Caco-2 (cell line): ENCODE measurements around the gene CALHM3. TPM values are rescaled to one million over a fixed set of nuclear protein-coding genes. Genes with fewer than 3 reads are reported as not detected.

ENCODE experiments used
- BruUV-seq: library from RNA; stranded (reverse); fragments of 400-500 nt; replicated peaks from 2 replicates; lab custom pipeline; 2021; lab: Mats Ljungman, UMichigan
- CTCF ChIA-PET: fragments of 300-600 bp; sonication (Branson Sonifier 250); formaldehyde crosslinking; loops from one replicate; lab custom pipeline; 2022; ENCODE audit warnings: antibody characterized with exemption; lab: Charles Lee
- POLR2A ChIA-PET: fragments of 300-600 bp; sonication (Branson Sonifier 250); formaldehyde crosslinking; loops from one replicate; lab custom pipeline; 2022; ENCODE audit warnings: antibody characterized with exemption; lab: Charles Lee
- DNase-seq, 2 experiments: peaks; one replicate each; pipeline versions ENCODE4 v3.0.0 to v3.0.0-alpha.2; 2020 to 2022
- H3K27me3 ChIP-seq: replicated peaks from 2 replicates; pipeline ENCODE4 v1.6.0; 2011; ENCODE audit warnings: low read length; ENCODE audit not compliant: control insufficient read depth, insufficient read depth
- H3K36me3 ChIP-seq: 2 replicates; pipeline ENCODE4 v1.5.1; 2011; ENCODE audit warnings: low read length; ENCODE audit not compliant: control insufficient read depth, insufficient read depth
- H3K4me1 ChIP-seq: fragments of 250-450 bp; sonication (Bioruptor Pico); 2 replicates; pipeline ENCODE4 v1.5.1; 2020; ENCODE audit warnings: mild to moderate bottlenecking
- H3K4me3 ChIP-seq: 2 replicates; pipeline ENCODE4 v1.5.1; 2011; ENCODE audit warnings: low read depth, mild to moderate bottlenecking, control low read depth, low read length
- H3K9me3 ChIP-seq: fragments of 250-450 bp; sonication (Bioruptor Pico); 2 replicates; pipeline ENCODE4 v1.5.1; 2020; ENCODE audit warnings: mild to moderate bottlenecking, moderate library complexity
- H3K27ac Mint-ChIP-seq: one replicate; pipeline ENCODE4 v1.8.0; 2022; ENCODE audit warnings: mixed read lengths; ENCODE audit not compliant: unreplicated experiment
- H3K27me3 Mint-ChIP-seq: one replicate; pipeline ENCODE4 v1.8.0; 2022; ENCODE audit warnings: mixed read lengths; ENCODE audit not compliant: insufficient read depth, unreplicated experiment
- H3K36me3 Mint-ChIP-seq: one replicate; pipeline ENCODE4 v1.8.0; 2022; ENCODE audit warnings: mild to moderate bottlenecking, mixed read lengths; ENCODE audit not compliant: insufficient read depth, unreplicated experiment
- H3K4me1 Mint-ChIP-seq: one replicate; pipeline ENCODE4 v1.8.0; 2022; ENCODE audit warnings: low read depth, mixed read lengths; ENCODE audit not compliant: unreplicated experiment
- H3K4me3 Mint-ChIP-seq: one replicate; pipeline ENCODE4 v1.8.0; 2022; ENCODE audit warnings: mild to moderate bottlenecking, moderate library complexity, mixed read lengths; ENCODE audit not compliant: unreplicated experiment
- H3K9me3 Mint-ChIP-seq: one replicate; pipeline ENCODE4 v1.8.0; 2022; ENCODE audit warnings: mixed read lengths; ENCODE audit not compliant: unreplicated experiment
- intact Hi-C: fragments of 100-400 bp; cut with micrococcal nuclease; formaldehyde crosslinking; loops from one replicate; pipeline ENCODE4 v1.10.0; 2022; ENCODE audit not compliant: unreplicated experiment
- total RNA-seq: library from RNA; stranded (reverse); gene quantifications from 2 replicates; pipeline ENCODE4 v1.2.3, GENCODE V29; 2022
- TF ChIP-seq, protein P1 (sequence below), 2 experiments: fragments of 200-600 bp in 1 of 2; IDR thresholded peaks; 1 replicate in 1 of 2; 2 replicates in 1 of 2; pipeline versions ENCODE4 v1.5.1 to v1.8.0; 2011 to 2022; ENCODE audit warnings: antibody characterized with exemption in 1 of 2, control low read depth in 1 of 2, inconsistent platforms in 1 of 2, low read depth in 1 of 2, low read length in 1 of 2, mild to moderate bottlenecking in 1 of 2, moderate library complexity in 1 of 2; ENCODE audit not compliant: insufficient read depth in 1 of 2, severe bottlenecking in 1 of 2, unreplicated experiment in 1 of 2

CALHM3 gene
- total RNA-seq, 1 experiment from 2014 or later = 0.18 TPM

DNA sequence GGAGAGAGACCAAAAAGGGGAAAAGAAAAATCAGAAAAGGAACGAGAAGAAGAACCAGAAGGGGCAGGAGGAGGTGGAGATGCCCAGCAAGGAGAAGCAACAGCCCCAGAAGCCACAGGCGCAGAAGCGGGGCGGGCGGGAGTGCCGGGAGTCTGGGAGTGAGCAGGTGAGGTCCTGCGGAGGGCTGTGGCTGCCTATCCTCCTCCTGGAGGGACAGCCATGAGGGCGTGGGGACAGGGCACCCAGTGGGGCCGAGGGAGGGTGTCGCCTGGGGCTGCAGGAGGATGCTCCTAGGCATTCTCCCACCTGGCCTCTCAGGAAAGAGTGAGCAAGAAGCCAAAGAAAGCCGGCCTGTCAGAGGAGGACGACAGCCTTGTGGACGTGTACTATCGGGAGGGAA lies 38.6 kb downstream of the CALHM3 start:
- intact Hi-C loops = no loop called here

DNA sequence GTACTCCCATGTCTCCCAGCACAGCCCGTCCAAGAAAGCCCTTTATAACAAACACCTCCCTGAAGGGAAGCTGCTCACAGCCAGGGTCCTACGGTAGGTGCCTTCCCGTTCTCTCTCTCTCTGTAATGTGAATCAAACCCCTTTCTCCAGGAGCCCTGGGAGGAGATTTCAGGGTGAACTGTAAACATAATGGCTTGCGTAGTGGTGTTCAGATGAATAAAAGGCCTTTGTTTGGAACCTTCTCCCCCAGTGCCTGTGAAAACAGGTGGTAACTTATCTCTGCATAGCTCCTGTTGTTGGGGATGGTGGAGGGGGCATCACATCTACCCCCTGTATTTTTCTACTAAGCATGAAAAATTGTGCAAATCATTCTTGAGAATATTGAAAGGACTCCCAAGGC lies 39.3 kb downstream of the CALHM3 start:
- no peak overlapping the region for H3K27ac Mint-ChIP-seq
- Histone ChIP-seq H3K4me1 (no peaks in the 10 kb centered on the region), H3K4me3 (no peak overlapping the region), H3K36me3 (peaks cover 8% of the 10 kb centered on the region), H3K9me3 (no peaks in the 10 kb centered on the region), H3K27me3 (no peaks in the 10 kb centered on the region)
- no peaks in the 10 kb centered on the region for H3K4me1 Mint-ChIP-seq
- H3K27me3 Mint-ChIP-seq = no peaks in the 10 kb centered on the region
- peaks cover 84% of the 10 kb centered on the region for H3K36me3 Mint-ChIP-seq
- H3K9me3 Mint-ChIP-seq = no peaks in the 10 kb centered on the region
- TF ChIP-seq, protein P1, sequence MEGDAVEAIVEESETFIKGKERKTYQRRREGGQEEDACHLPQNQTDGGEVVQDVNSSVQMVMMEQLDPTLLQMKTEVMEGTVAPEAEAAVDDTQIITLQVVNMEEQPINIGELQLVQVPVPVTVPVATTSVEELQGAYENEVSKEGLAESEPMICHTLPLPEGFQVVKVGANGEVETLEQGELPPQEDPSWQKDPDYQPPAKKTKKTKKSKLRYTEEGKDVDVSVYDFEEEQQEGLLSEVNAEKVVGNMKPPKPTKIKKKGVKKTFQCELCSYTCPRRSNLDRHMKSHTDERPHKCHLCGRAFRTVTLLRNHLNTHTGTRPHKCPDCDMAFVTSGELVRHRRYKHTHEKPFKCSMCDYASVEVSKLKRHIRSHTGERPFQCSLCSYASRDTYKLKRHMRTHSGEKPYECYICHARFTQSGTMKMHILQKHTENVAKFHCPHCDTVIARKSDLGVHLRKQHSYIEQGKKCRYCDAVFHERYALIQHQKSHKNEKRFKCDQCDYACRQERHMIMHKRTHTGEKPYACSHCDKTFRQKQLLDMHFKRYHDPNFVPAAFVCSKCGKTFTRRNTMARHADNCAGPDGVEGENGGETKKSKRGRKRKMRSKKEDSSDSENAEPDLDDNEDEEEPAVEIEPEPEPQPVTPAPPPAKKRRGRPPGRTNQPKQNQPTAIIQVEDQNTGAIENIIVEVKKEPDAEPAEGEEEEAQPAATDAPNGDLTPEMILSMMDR (IDR thresholded peaks at IDR 0.05; ENCODE audit: insufficient read depth in 1 of 2, low read depth in 1 of 2, low read length in 1 of 2, severe bottlenecking in 1 of 2, unreplicated experiment in 1 of 2) = no peak
- ChIA-PET CTCF (no interaction called here), POLR2A (no interaction called here)
- no TSS peak for BruUV-seq
- intact Hi-C loops = no loop called here
- H3K4me3 Mint-ChIP-seq = no peak overlapping the region
- DNase-seq = no peak

More for the DNA sequence above, 38.6 kb downstream of the CALHM3 start:
- Histone ChIP-seq H3K4me3 (no peak overlapping the region), H3K27me3 (no peaks in the 10 kb centered on the region), H3K36me3 (peaks cover 6% of the 10 kb centered on the region), H3K4me1 (no peaks in the 10 kb centered on the region), H3K9me3 (no peaks in the 10 kb centered on the region)
- no peak for DNase-seq
- H3K36me3 Mint-ChIP-seq = peaks cover 90% of the 10 kb centered on the region
- H3K27ac Mint-ChIP-seq = no peak overlapping the region
- CTCF ChIA-PET = no interaction called here
- H3K27me3 Mint-ChIP-seq = no peaks in the 10 kb centered on the region
- H3K4me1 Mint-ChIP-seq = no peaks in the 10 kb centered on the region
- no peak overlapping the region for H3K4me3 Mint-ChIP-seq
- H3K9me3 Mint-ChIP-seq = no peaks in the 10 kb centered on the region
- no TSS peak for BruUV-seq
- TF ChIP-seq, protein P1 (IDR thresholded peaks at IDR 0.05; ENCODE audit: insufficient read depth in 1 of 2, low read depth in 1 of 2, low read length in 1 of 2, severe bottlenecking in 1 of 2, unreplicated experiment in 1 of 2) = no peak
- POLR2A ChIA-PET = no interaction called here

DNA sequence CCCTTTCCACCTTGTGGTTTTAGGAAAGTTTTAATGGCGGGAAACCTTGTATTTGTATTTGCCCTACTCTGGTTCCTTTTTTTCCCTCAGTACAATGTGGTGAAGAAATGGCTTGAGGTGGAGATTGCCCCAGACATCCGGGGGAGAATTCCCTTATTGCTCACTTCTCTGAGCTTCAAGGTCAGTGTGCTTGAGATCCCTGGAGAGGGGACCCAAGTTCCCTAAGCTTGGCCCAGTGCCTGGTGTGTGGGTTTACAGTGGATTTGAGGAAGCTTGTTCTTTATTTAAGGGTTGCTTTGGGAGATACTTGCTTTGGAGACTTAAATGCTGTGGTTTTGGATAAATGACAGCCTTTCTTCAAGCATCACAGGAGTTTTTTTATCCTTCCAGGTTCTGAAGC lies 45.2 kb downstream of the CALHM3 start:
- CTCF ChIA-PET = no interaction called here
- BruUV-seq = no TSS peak
- Histone ChIP-seq H3K27me3 (no peaks in the 10 kb centered on the region), H3K36me3 (peaks cover 4% of the 10 kb centered on the region), H3K4me1 (no peaks in the 10 kb centered on the region), H3K9me3 (no peaks in the 10 kb centered on the region), H3K4me3 (no peak overlapping the region)
- Mint-ChIP-seq H3K27me3 (no peaks in the 10 kb centered on the region), H3K27ac (no peak overlapping the region), H3K4me3 (no peak overlapping the region), H3K36me3 (peaks cover 90% of the 10 kb centered on the region), H3K4me1 (no peaks in the 10 kb centered on the region), H3K9me3 (no peaks in the 10 kb centered on the region)
- TF ChIP-seq, protein P1 (IDR thresholded peaks at IDR 0.05; ENCODE audit: insufficient read depth in 1 of 2, low read depth in 1 of 2, low read length in 1 of 2, severe bottlenecking in 1 of 2, unreplicated experiment in 1 of 2) = no peak
- DNase-seq = no peak
- POLR2A ChIA-PET = no interaction called here
- intact Hi-C loops = no loop called here
